ENCODE data around the gene MROH9. TPM values are rescaled to one million over a fixed set of nuclear protein-coding genes. Genes with fewer than 3 reads are reported as not detected.
"Not testable (repeated sequence)": the region's sequence is repeated elsewhere in the genome, so short reads cannot be mapped to it uniquely, and the experiment has no call there.

The MROH9 gene
- not detected for total RNA-seq

GRCh38 chr1:170935231-170935630 lies at the start of gene MROH9:
MROH9 (plus strand) TSS chr1:170935534; CDS start chr1:170945557, 10,023 bp downstream.
- H3K36me3 Mint-ChIP-seq: no peaks in the 10 kb centered on the region
- no peak for DNase-seq (ENCODE audit: low spot score in 2 of 2)
- no peaks in the 10 kb centered on the region for H3K9me3 Mint-ChIP-seq
- H3K27ac Mint-ChIP-seq: no peak within 1 kb of the TSS
- ATAC-seq: no peak

DNA sequence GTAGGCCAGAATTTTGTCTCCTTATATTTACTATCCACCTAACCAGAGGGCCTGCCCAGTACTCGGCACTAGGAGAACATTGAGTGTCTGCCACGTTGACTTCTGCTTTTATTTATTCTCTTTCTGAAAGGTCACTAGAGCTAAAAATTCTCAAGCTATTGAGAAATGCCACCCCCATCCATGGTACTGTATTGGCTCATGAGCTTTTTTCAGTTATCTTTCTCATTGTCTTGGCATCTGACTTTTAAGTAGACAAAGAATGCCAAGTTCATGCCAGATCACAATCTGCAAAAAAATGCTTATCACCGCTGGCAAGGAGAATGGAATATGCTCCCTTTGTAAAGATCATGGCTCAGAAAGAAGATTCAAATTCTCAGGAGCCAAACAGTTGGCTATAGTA lies 49.8 kb upstream of the MROH9 start:
- no peaks in the 10 kb centered on the region for H3K36me3 Mint-ChIP-seq

DNA sequence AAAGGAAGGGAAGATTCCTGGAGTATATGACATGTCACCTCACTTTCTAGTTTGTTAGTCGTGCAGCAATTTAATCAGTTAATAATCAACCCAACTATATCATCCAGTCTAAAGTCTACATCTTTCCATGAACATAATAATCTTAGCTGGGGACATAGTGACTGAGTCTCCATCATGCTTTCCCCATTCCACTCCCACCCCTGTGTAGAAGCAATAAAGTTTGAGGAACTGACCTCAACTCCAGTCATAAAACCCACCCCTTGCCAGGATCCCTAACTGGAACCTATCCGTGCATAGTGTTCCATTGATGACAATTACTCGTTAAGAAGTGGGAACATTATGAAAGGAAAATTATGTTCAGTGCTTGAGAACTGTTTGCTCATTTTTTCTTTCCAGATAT lies 48.9 kb upstream of the MROH9 start:
- ATAC-seq (no peak), DNase-seq (ENCODE audit: low spot score in 2 of 2) (no peak)
- H3K27ac Mint-ChIP-seq: no peak overlapping the region
- H3K36me3 Mint-ChIP-seq: no peaks in the 10 kb centered on the region
- no peaks in the 10 kb centered on the region for H3K9me3 Mint-ChIP-seq

More for the DNA sequence above, 49.8 kb upstream of the MROH9 start:
- Mint-ChIP-seq H3K27ac (no peak overlapping the region), H3K9me3 (no peaks in the 10 kb centered on the region)
- no peak for ATAC-seq
- no peak for DNase-seq (ENCODE audit: low spot score in 2 of 2)

- DNase-seq (ENCODE audit: low spot score in 2 of 2) (no peak), ATAC-seq (no peak)
- no peaks in the 10 kb centered on the region for H3K36me3 Mint-ChIP-seq
- no peaks in the 10 kb centered on the region for H3K9me3 Mint-ChIP-seq
- no peak overlapping the region for H3K27ac Mint-ChIP-seq
These were observed 47.6 kb upstream of the MROH9 start for GRCh38 chr1:170887726-170888125.

GRCh38 chr1:170891872-170892271 lies 43.5 kb upstream of the MROH9 start:
- Mint-ChIP-seq H3K36me3 (no peaks in the 10 kb centered on the region), H3K27ac (no peak overlapping the region)
- no peak for ATAC-seq

GRCh38 chr1:170893655-170894297 lies 41.6 kb upstream of the MROH9 start:
- no peak for ATAC-seq
- H3K27ac Mint-ChIP-seq: no peak overlapping the region
- no peaks in the 10 kb centered on the region for H3K36me3 Mint-ChIP-seq
- DNase-seq (ENCODE audit: low spot score in 2 of 2): no peak
- no peaks in the 10 kb centered on the region for H3K9me3 Mint-ChIP-seq

More at GRCh38 chr1:170891872-170892271, 43.5 kb upstream of the MROH9 start:
- no peaks in the 10 kb centered on the region for H3K9me3 Mint-ChIP-seq
- no peak for DNase-seq (ENCODE audit: low spot score in 2 of 2)

- ATAC-seq (no peak), DNase-seq (ENCODE audit: low spot score in 2 of 2) (no peak)
- Mint-ChIP-seq H3K27ac (no peak overlapping the region), H3K9me3 (peaks cover 0 to 3% of the 10 kb centered on the region in 2 donors), H3K36me3 (no peaks in the 10 kb centered on the region)
These were observed 31.4 kb upstream of the MROH9 start for GRCh38 chr1:170903961-170904360.

- Mint-ChIP-seq H3K9me3 (peaks cover 0 to 3% of the 10 kb centered on the region in 2 donors), H3K36me3 (no peaks in the 10 kb centered on the region), H3K27ac (no peak overlapping the region)
- no peak for DNase-seq (ENCODE audit: low spot score in 2 of 2)
- no peak for ATAC-seq
These were observed 26.4 kb upstream of the MROH9 start for GRCh38 chr1:170908942-170909341.

DNA sequence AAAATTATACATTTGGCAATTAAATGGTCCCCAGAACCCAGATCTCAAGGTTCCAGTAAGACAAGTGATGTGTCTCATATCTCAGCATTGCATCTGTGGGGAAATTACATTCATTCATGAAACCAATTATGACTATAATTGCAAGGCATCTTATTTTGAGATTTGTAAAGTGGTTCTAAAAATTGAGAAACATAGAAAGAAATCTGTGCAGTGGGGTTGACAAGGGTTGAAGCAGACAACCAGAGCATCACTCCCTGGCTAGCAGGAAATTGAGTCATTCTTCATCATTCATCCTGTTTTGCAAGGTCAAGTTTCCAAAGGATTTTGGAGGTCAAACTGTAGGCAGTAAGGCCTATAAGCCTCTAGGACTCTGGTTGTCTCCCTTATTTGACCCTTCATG lies 25.1 kb upstream of the MROH9 start:
- H3K9me3 Mint-ChIP-seq: peaks cover 0 to 3% of the 10 kb centered on the region in 2 donors
- DNase-seq (ENCODE audit: low spot score in 2 of 2) (no peak), ATAC-seq (no peak)
- no peaks in the 10 kb centered on the region for H3K36me3 Mint-ChIP-seq
- H3K27ac Mint-ChIP-seq: no peak overlapping the region

- DNase-seq (ENCODE audit: low spot score in 2 of 2) (no peak), ATAC-seq (no peak)
- peaks cover 12 to 17% of the 10 kb centered on the region in 2 donors for H3K36me3 Mint-ChIP-seq
- H3K9me3 Mint-ChIP-seq: peaks cover 17 to 29% of the 10 kb centered on the region in 2 donors
- H3K27ac Mint-ChIP-seq: no peak overlapping the region
These were observed 18.0 kb upstream of the MROH9 start for GRCh38 chr1:170917373-170917772.

- Mint-ChIP-seq H3K36me3 (peaks cover 11 to 12% of the 10 kb centered on the region in 2 donors), H3K9me3 (peaks cover 17 to 24% of the 10 kb centered on the region in 2 donors)
- DNase-seq (ENCODE audit: low spot score in 2 of 2); H3K27ac Mint-ChIP-seq; ATAC-seq: not testable (repeated sequence)
These were observed 10.7 kb upstream of the MROH9 start for GRCh38 chr1:170924656-170925055.

GRCh38 chr1:170927955-170928840 lies 7.1 kb upstream of the MROH9 start:
- H3K9me3 Mint-ChIP-seq: no peaks in the 10 kb centered on the region
- DNase-seq (ENCODE audit: low spot score in 2 of 2): no peak
- H3K27ac Mint-ChIP-seq: no peak overlapping the region
- H3K36me3 Mint-ChIP-seq: no peaks in the 10 kb centered on the region
- ATAC-seq: no peak

GRCh38 chr1:170929412-170929834 lies 5.9 kb upstream of the MROH9 start:
- no peak for ATAC-seq
- Mint-ChIP-seq H3K36me3 (no peaks in the 10 kb centered on the region), H3K27ac (no peak overlapping the region), H3K9me3 (no peaks in the 10 kb centered on the region)
- DNase-seq (ENCODE audit: low spot score in 2 of 2): no peak

GRCh38 chr1:170929835-170930554 lies 5.3 kb upstream of the MROH9 start:
- DNase-seq (ENCODE audit: low spot score in 2 of 2): peak in 1 of 2 donors; percentile 14
- H3K36me3 Mint-ChIP-seq: no peaks in the 10 kb centered on the region
- no peaks in the 10 kb centered on the region for H3K9me3 Mint-ChIP-seq
- peak; percentile 74 to 84 for ATAC-seq
- H3K27ac Mint-ChIP-seq: no peak overlapping the region

- ATAC-seq (no peak), DNase-seq (ENCODE audit: low spot score in 2 of 2) (no peak)
- no peaks in the 10 kb centered on the region for H3K9me3 Mint-ChIP-seq
- H3K27ac Mint-ChIP-seq: no peak overlapping the region
- no peaks in the 10 kb centered on the region for H3K36me3 Mint-ChIP-seq
These were observed 3.7 kb upstream of the MROH9 start for GRCh38 chr1:170931650-170932049.

GRCh38 chr1:170932236-170932635 lies 3.1 kb upstream of the MROH9 start:
- no peaks in the 10 kb centered on the region for H3K36me3 Mint-ChIP-seq
- no peaks in the 10 kb centered on the region for H3K9me3 Mint-ChIP-seq
- no peak overlapping the region for H3K27ac Mint-ChIP-seq
- ATAC-seq (no peak), DNase-seq (ENCODE audit: low spot score in 2 of 2) (no peak)

- Mint-ChIP-seq H3K9me3 (no peaks in the 10 kb centered on the region), H3K27ac (no peak overlapping the region), H3K36me3 (no peaks in the 10 kb centered on the region)
- ATAC-seq (no peak), DNase-seq (ENCODE audit: low spot score in 2 of 2) (no peak)
These were observed 2.9 kb downstream of the MROH9 start for GRCh38 chr1:170938281-170938680.
